ENCODE data around the gene CACNG7.

The CACNG7 gene

DNA sequence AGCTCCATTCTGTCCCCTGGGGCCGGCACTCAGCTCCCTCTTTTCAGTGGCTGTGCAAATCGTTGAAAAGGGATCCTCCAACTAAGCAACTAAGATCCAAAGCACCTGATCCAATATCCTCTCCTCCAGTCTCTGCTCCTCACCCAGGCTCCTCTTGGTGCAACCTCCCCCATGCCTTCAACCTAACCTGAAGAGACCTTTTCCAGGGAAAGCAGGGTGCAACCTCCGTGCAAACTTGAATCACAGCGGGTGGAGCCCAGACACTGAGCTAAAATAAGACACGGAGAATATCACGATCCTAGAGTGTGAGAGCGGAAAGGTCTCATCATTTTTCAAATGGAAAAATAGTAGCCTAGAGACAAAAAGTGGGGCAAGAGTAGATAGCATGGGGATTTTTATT, 8.3 kb downstream of the CACNG7 start:
- no peak for TF ChIP-seq ZFX (IDR thresholded peaks at IDR 0.05; ENCODE audit: borderline replicate concordance)
- TF ChIP-seq, protein P1, sequence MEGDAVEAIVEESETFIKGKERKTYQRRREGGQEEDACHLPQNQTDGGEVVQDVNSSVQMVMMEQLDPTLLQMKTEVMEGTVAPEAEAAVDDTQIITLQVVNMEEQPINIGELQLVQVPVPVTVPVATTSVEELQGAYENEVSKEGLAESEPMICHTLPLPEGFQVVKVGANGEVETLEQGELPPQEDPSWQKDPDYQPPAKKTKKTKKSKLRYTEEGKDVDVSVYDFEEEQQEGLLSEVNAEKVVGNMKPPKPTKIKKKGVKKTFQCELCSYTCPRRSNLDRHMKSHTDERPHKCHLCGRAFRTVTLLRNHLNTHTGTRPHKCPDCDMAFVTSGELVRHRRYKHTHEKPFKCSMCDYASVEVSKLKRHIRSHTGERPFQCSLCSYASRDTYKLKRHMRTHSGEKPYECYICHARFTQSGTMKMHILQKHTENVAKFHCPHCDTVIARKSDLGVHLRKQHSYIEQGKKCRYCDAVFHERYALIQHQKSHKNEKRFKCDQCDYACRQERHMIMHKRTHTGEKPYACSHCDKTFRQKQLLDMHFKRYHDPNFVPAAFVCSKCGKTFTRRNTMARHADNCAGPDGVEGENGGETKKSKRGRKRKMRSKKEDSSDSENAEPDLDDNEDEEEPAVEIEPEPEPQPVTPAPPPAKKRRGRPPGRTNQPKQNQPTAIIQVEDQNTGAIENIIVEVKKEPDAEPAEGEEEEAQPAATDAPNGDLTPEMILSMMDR (IDR thresholded peaks at IDR 0.05) = no peak
- H3K27ac ChIP-seq = no peak overlapping the region

DNA sequence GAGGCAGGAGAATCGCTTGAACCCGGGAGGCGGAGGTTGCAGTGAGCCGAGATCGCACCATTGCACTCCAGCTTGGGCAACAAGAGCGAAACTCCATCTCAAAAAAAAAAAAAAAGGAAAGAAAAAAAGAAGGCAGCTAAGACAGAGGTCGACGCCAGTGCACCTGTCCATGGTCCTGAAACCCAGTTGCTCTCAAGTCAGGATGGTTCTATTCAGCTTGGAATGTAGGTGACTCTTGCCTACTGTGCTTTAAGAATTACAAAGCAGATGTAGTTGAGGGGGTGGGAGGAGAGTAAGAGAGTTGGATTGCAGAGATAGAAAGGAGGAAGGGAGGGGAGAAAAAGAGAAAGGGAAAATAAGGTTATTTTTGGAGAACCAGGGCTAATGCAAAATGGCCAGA, 18.7 kb downstream of the CACNG7 start:
- H3K27ac ChIP-seq = no peak overlapping the region
- TF ChIP-seq, protein P1 (IDR thresholded peaks at IDR 0.05) = no peak
- no peak for TF ChIP-seq ZFX (IDR thresholded peaks at IDR 0.05; ENCODE audit: borderline replicate concordance)

DNA sequence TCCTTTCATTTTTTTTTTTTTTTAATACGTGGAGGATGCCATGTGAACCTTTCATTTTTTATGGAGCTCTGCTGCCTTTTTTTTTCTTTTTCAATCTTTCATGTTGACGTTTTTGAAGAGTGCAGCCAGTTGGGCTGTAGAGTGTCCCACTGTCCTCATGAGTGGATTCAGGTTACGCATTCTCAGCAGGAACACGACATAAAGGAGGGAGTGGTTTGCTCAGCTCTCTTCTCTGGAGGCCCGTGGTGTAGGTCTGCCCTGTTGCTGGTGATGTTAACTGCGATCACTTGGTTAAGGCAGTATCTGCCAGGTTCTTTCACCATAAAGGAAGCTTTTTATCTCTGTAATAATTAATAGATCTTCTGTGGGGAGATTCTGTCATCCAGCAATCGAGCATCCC, 27.0 kb downstream of the CACNG7 start:
- TF ChIP-seq, protein P1 (IDR thresholded peaks at IDR 0.05) = no peak
- no peak for TF ChIP-seq ZFX (IDR thresholded peaks at IDR 0.05; ENCODE audit: borderline replicate concordance)
- no peak overlapping the region for H3K27ac ChIP-seq

DNA sequence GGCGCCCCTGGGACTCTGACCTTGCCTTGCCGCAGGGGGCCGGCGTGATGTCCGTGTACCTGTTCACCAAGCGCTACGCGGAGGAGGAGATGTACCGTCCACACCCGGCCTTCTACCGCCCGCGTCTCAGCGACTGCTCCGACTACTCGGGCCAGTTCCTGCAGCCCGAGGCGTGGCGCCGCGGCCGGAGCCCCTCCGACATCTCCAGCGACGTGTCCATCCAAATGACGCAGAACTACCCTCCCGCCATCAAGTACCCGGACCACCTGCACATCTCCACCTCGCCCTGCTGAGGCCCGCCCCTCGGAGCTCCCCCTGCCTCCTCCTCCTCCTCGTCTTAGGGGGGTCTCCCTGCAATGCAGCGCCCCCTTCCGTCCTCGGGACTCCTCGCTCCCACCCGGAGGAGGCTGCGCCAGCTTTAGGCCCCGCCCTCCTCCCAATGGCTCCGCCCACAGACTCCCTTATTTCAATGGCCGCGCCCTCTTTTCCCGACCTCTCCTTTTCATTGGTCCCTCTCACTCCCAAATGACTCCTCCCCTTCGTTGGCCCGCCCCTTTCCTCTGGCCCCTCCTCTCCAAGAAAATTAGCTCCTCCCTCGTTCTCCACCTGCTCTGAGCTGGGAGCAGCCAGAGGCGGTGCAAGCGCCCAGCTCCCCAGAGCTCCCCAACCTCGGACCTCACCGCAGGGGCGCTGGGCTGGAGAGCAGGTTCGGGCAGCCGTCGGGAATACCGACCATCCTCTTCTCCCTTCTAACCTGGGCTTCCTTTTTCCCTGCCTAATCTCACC, 33.1 kb downstream of the CACNG7 start:
- TF ChIP-seq, protein P1 (IDR thresholded peaks at IDR 0.05) = peak; percentile 66
- TF ChIP-seq ZFX (IDR thresholded peaks at IDR 0.05; ENCODE audit: borderline replicate concordance) = no peak
- no peak overlapping the region for H3K27ac ChIP-seq

DNA sequence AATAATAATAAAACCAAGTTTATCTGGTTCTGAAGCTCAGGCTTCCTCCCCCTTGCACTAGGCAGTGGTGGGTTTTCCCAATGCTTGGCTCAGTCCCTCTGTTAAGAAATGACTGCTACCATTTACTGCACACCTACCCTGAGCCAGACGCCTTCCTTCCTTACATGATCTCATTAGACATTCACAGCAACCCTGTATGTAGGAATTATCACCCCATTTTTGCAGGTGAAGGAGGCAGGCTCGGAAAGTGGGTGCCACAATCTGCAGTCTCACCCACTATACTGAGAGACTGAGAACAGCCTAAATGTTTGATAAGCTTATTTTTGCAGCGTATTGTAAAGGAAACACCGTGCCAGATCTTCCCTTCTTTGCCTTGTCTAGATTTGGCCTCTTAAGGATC, 35.3 kb downstream of the CACNG7 start:
- H3K27ac ChIP-seq = no peak overlapping the region
- TF ChIP-seq, protein P1 (IDR thresholded peaks at IDR 0.05) = no peak
- TF ChIP-seq ZFX (IDR thresholded peaks at IDR 0.05; ENCODE audit: borderline replicate concordance) = no peak

DNA sequence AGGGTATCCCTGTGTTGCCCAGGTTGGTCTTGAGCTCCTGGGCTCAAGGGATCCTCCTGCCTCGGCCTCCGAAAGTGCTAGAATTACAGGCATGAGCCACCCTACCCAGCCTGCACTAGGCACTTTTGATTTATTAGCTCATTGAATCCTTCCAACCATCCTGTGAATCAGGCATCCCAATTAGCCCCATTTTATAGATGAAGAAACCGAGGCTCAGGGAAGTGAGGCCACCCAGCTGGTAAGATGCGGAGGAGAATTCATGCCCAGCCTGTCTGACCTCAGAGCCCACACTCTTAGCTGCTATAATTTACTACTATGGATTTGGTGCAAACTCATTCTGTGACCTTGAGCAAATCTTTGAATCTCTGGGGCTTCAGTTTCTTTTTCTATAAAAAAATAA, 35.9 kb downstream of the CACNG7 start:
- H3K27ac ChIP-seq = no peak overlapping the region
- TF ChIP-seq ZFX (IDR thresholded peaks at IDR 0.05; ENCODE audit: borderline replicate concordance) = no peak
- TF ChIP-seq, protein P1 (IDR thresholded peaks at IDR 0.05) = no peak

DNA sequence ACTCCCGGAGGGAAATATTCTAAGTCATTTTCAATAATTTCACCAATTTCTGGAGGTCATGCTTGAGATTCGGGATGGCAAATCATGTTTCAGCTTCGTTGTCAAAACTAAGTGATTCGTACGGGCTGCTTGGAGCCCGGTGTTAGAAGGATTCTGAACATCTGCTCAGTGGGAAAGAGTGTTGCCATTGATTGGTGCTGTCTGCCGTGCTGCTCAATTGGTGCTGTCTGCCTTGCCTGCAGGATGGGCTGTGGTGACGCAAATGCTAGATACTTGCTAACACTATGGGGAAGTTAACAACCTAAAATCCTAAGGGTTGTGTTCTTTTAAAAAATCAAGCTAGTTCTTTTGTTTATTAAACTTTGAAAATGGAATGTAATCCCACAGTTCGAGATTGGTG, 36.4 kb downstream of the CACNG7 start:
- H3K27ac ChIP-seq = no peak overlapping the region
- TF ChIP-seq, protein P1 (IDR thresholded peaks at IDR 0.05) = no peak
- TF ChIP-seq ZFX (IDR thresholded peaks at IDR 0.05; ENCODE audit: borderline replicate concordance) = no peak

All from 22Rv1 (cell line).